Measurements from ENCODE around the gene OR4Q2. TPM values are rescaled to one million over a fixed set of nuclear protein-coding genes. Genes with fewer than 3 reads are reported as not detected.

OR4Q2 gene
- total and polyA plus RNA-seq, 4 donors, result not detected

GRCh38 chr14:19993438-19993837, 8.5 kb upstream of the OR4Q2 start:
- WGBS, 2 donors, result 53 to 63% methylated on average over 2 of the region's 2 CpGs
- TF ChIP-seq CTCF (IDR thresholded peaks at IDR 0.05; ENCODE audit: control extremely low read depth, extremely low read depth), result no peak
- no peak overlapping the region for H3K4me3 ChIP-seq
- ATAC-seq (ENCODE audit: insufficient read depth, low FRiP score) (no peak), DNase-seq (no peak)
- H3K36me3 ChIP-seq (ENCODE audit: control insufficient read depth in 4 of 4, insufficient read depth in 4 of 4, low read length in 4 of 4), result no peaks in the 10 kb centered on the region
- H3K27me3 ChIP-seq (ENCODE audit: control insufficient read depth in 3 of 3, insufficient read depth in 3 of 3, low read length in 2 of 3), result no peaks in the 10 kb centered on the region
- H3K9me3 ChIP-seq (ENCODE audit: control insufficient read depth in 4 of 4, insufficient read depth in 3 of 4, low read length in 3 of 4), result peaks cover 0 to 20% (median 0%) of the 10 kb centered on the region in 4 donors
- no peaks in the 10 kb centered on the region for H3K4me1 ChIP-seq (ENCODE audit: control insufficient read depth in 5 of 5, insufficient read depth in 5 of 5, low read length in 5 of 5)
- no peak overlapping the region for H3K9ac ChIP-seq (ENCODE audit: insufficient read depth in 1 of 2, low read length in 2 of 2)
- H3K27ac ChIP-seq (ENCODE audit: low read depth in 1 of 2, low read length in 1 of 2), result no peak overlapping the region

- 43 to 55% methylated on average over 7 of the region's 7 CpGs for WGBS, 2 donors
Measured at GRCh38 chr14:20002319-20002718, 356 bp downstream of the OR4Q2 start.

GRCh38 chr14:20008156-20008555, 6.2 kb downstream of the OR4Q2 start:
- no peak overlapping the region for H3K27ac ChIP-seq (ENCODE audit: low read depth in 1 of 2, low read length in 1 of 2)
- no peaks in the 10 kb centered on the region for H3K36me3 ChIP-seq (ENCODE audit: control insufficient read depth in 4 of 4, insufficient read depth in 4 of 4, low read length in 4 of 4)
- no peak overlapping the region for H3K9ac ChIP-seq (ENCODE audit: insufficient read depth in 1 of 2, low read length in 2 of 2)
- no peak for ATAC-seq (ENCODE audit: insufficient read depth, low FRiP score)
- H3K4me3 ChIP-seq, result no peak overlapping the region
- no peak for DNase-seq
- no peaks in the 10 kb centered on the region for H3K4me1 ChIP-seq (ENCODE audit: control insufficient read depth in 5 of 5, insufficient read depth in 5 of 5, low read length in 5 of 5)
- no peak for TF ChIP-seq CTCF (IDR thresholded peaks at IDR 0.05; ENCODE audit: control extremely low read depth, extremely low read depth)
- H3K27me3 ChIP-seq (ENCODE audit: control insufficient read depth in 3 of 3, insufficient read depth in 3 of 3, low read length in 2 of 3), result no peaks in the 10 kb centered on the region
- peaks cover 0 to 3% (median 0%) of the 10 kb centered on the region in 4 donors for H3K9me3 ChIP-seq (ENCODE audit: control insufficient read depth in 4 of 4, insufficient read depth in 3 of 4, low read length in 3 of 4)

More at GRCh38 chr14:20002319-20002718, 356 bp downstream of the OR4Q2 start:
- H3K4me3 ChIP-seq, result no peak overlapping the region
- H3K9ac ChIP-seq (ENCODE audit: insufficient read depth in 1 of 2, low read length in 2 of 2), result no peak overlapping the region
- DNase-seq (no peak), ATAC-seq (ENCODE audit: insufficient read depth, low FRiP score) (no peak)
- H3K27ac ChIP-seq (ENCODE audit: low read depth in 1 of 2, low read length in 1 of 2), result no peak overlapping the region
- no peaks in the 10 kb centered on the region for H3K27me3 ChIP-seq (ENCODE audit: control insufficient read depth in 3 of 3, insufficient read depth in 3 of 3, low read length in 2 of 3)
- peaks cover 0 to 7% (median 2%) of the 10 kb centered on the region in 4 donors for H3K9me3 ChIP-seq (ENCODE audit: control insufficient read depth in 4 of 4, insufficient read depth in 3 of 4, low read length in 3 of 4)
- no peaks in the 10 kb centered on the region for H3K4me1 ChIP-seq (ENCODE audit: control insufficient read depth in 5 of 5, insufficient read depth in 5 of 5, low read length in 5 of 5)
- no peaks in the 10 kb centered on the region for H3K36me3 ChIP-seq (ENCODE audit: control insufficient read depth in 4 of 4, insufficient read depth in 4 of 4, low read length in 4 of 4)
- no peak for TF ChIP-seq CTCF (IDR thresholded peaks at IDR 0.05; ENCODE audit: control extremely low read depth, extremely low read depth)

- Histone ChIP-seq H3K4me3 (no peak within 1 kb of the TSS), H3K36me3 (ENCODE audit: control insufficient read depth in 4 of 4, insufficient read depth in 4 of 4, low read length in 4 of 4) (no peaks in the 10 kb centered on the region), H3K27ac (ENCODE audit: low read depth in 1 of 2, low read length in 1 of 2) (no peak within 1 kb of the TSS), H3K27me3 (ENCODE audit: control insufficient read depth in 3 of 3, insufficient read depth in 3 of 3, low read length in 2 of 3) (no peaks in the 10 kb centered on the region), H3K9me3 (ENCODE audit: control insufficient read depth in 4 of 4, insufficient read depth in 3 of 4, low read length in 3 of 4) (peaks cover 0 to 4% (median 2%) of the 10 kb centered on the region in 4 donors), H3K9ac (ENCODE audit: insufficient read depth in 1 of 2, low read length in 2 of 2) (no peak within 1 kb of the TSS), H3K4me1 (ENCODE audit: control insufficient read depth in 5 of 5, insufficient read depth in 5 of 5, low read length in 5 of 5) (no peaks in the 10 kb centered on the region)
- no peak for TF ChIP-seq CTCF (IDR thresholded peaks at IDR 0.05; ENCODE audit: control extremely low read depth, extremely low read depth)
- 73 to 84% methylated on average over 2 of the region's 2 CpGs for WGBS, 2 donors
- ATAC-seq (ENCODE audit: insufficient read depth, low FRiP score), result no peak
- no peak for DNase-seq
Measured at GRCh38 chr14:20019257-20019865, 17.4 kb downstream of the OR4Q2 start, which contains the start of gene OR4K14. OR4K14 (minus strand) TSS chr14:20019307; CDS start chr14:20015193, 4,114 bp downstream.

Measured in lung (tissue), 12 donors.